ENCODE measurements around the gene UST.

DNA sequence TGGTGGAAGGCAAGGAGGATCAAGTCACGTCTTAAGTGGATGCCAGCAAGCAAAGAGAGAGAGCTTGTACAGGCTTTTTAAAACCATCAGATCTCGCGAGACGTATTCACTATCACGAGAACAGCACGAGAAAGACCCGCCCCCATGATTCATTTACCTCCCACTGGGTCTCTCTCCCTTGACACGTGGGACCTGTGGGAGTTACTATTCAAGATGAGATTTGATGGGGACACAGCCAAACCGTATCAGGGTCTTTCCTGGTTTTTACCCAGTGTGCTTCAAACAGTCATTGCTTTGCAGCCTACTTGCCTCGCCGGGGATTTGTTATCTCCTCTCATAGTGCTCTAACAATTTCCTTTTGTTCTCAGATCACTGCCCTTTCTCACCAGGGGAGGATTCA is 108.2 kb downstream of the UST start:
- TF ChIP-seq, protein P1, sequence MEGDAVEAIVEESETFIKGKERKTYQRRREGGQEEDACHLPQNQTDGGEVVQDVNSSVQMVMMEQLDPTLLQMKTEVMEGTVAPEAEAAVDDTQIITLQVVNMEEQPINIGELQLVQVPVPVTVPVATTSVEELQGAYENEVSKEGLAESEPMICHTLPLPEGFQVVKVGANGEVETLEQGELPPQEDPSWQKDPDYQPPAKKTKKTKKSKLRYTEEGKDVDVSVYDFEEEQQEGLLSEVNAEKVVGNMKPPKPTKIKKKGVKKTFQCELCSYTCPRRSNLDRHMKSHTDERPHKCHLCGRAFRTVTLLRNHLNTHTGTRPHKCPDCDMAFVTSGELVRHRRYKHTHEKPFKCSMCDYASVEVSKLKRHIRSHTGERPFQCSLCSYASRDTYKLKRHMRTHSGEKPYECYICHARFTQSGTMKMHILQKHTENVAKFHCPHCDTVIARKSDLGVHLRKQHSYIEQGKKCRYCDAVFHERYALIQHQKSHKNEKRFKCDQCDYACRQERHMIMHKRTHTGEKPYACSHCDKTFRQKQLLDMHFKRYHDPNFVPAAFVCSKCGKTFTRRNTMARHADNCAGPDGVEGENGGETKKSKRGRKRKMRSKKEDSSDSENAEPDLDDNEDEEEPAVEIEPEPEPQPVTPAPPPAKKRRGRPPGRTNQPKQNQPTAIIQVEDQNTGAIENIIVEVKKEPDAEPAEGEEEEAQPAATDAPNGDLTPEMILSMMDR (optimal IDR thresholded peaks at IDR 0.05 in 1 of 3, IDR thresholded peaks at IDR 0.05 in 1 of 3, conservative IDR thresholded peaks at IDR 0.05 in 1 of 3; ENCODE audit: extremely low read depth in 1 of 3, insufficient read depth in 2 of 3, low read length in 3 of 3): no peak
- TF ChIP-seq EZH2 (IDR thresholded peaks at IDR 0.05; ENCODE audit: low read length): no peak
